PFSK-1 (cell line): ENCODE measurements around the gene CMIP.

Source experiments
- FOXP2 ChIP-seq: optimal IDR thresholded peaks from 2 replicates; pipeline ENCODE3; 2011; ENCODE audit warnings: borderline replicate concordance, control low read depth, inconsistent platforms; ENCODE audit not compliant: insufficient read depth; ENCODE audit errors: extremely low read length, extremely low read depth
- POLR2AphosphoS5 ChIP-seq: IDR thresholded peaks from 2 replicates; pipeline ENCODE4 v1.6.1; 2012; ENCODE audit warnings: low read depth, mild to moderate bottlenecking, control low read depth, low read length, moderate library complexity
- SIN3A ChIP-seq: IDR thresholded peaks from 2 replicates; pipeline ENCODE4 v1.6.1; 2012; ENCODE audit warnings: mild to moderate bottlenecking, low read length, moderate library complexity, borderline replicate concordance; ENCODE audit not compliant: insufficient read depth
- TAF1 ChIP-seq: IDR thresholded peaks from 2 replicates; pipeline ENCODE4 v1.6.1; 2012; ENCODE audit warnings: low read length, control low read depth, borderline replicate concordance; ENCODE audit not compliant: insufficient read depth
- TF ChIP-seq, protein P1 (sequence below), 2 experiments: IDR thresholded peaks; 2 replicates each; pipeline versions ENCODE4 v1.6.1 to v1.8.0; 2011 to 2012; ENCODE audit warnings: low read depth in 2 of 2, low read length in 2 of 2, control low read depth in 1 of 2, inconsistent platforms in 1 of 2, mild to moderate bottlenecking in 1 of 2, moderate library complexity in 1 of 2; ENCODE audit not compliant: insufficient read depth in 1 of 2

The CMIP gene

DNA sequence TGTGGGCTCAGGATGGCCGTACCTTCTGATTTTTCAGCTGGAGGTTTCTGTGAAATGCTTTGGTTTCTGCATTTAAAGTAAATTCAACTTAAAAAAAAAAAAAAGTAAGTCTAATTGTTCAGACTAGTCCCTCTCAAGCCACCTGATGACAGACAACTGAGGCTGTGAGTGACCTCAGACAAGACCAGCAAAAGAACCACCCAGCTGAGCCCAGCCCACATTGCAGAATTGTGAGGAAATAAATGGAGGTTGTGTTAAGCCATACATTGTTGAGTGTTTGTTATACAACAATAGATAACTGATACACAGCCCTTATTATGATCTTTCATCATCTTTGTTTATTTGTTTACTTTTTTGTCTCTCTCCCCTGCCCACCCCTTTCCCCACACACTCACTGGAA, 44.7 kb upstream of the CMIP start:
- TF ChIP-seq, protein P1, sequence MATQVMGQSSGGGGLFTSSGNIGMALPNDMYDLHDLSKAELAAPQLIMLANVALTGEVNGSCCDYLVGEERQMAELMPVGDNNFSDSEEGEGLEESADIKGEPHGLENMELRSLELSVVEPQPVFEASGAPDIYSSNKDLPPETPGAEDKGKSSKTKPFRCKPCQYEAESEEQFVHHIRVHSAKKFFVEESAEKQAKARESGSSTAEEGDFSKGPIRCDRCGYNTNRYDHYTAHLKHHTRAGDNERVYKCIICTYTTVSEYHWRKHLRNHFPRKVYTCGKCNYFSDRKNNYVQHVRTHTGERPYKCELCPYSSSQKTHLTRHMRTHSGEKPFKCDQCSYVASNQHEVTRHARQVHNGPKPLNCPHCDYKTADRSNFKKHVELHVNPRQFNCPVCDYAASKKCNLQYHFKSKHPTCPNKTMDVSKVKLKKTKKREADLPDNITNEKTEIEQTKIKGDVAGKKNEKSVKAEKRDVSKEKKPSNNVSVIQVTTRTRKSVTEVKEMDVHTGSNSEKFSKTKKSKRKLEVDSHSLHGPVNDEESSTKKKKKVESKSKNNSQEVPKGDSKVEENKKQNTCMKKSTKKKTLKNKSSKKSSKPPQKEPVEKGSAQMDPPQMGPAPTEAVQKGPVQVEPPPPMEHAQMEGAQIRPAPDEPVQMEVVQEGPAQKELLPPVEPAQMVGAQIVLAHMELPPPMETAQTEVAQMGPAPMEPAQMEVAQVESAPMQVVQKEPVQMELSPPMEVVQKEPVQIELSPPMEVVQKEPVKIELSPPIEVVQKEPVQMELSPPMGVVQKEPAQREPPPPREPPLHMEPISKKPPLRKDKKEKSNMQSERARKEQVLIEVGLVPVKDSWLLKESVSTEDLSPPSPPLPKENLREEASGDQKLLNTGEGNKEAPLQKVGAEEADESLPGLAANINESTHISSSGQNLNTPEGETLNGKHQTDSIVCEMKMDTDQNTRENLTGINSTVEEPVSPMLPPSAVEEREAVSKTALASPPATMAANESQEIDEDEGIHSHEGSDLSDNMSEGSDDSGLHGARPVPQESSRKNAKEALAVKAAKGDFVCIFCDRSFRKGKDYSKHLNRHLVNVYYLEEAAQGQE (IDR thresholded peaks at IDR 0.05; ENCODE audit: insufficient read depth in 1 of 2, low read depth in 2 of 2, low read length in 2 of 2): no peak
- TF ChIP-seq SIN3A: no peak
- no peak for TF ChIP-seq FOXP2
- no peak for TF ChIP-seq TAF1

DNA sequence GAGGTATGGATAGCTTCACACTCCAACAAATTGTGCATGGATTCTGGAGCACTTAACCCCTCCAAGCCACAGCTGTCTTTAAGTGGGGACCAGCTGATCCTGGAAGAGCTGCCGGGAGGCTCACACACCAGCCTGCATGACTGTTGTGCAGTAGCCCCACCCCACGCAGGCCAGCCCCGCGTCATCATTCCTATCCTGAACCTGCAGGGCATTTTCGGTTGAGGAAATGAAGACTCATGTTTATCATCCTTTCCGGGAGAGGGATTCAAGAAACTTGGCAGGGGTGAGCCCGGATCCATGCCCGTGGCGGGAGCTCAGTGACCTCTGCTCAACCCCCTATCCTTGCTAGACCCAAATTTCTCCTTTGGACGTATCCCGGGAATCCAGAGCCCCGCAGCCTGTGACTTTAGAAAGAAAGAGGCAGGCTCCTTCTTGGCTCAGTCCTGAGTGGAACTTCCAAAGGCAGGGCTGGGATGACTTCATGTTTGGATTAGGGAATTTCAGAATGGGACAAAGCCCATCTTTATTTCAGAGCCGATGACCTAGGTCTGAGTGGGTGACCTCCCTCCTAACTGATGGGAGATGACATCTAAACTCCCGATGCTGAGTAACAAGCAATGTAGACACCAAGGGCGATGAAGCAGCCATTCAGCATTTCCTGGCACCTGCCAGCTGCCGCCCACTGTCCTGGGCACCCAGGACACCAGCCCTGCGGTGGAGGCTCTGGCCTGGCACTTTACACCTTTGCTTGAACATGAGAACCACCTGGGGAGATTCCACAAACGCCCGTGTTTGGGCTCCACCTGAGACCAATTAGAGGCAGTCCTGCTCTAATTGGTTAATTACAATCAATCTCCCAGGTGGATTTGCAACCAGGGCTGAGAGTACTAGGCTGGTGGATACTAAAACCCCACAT, 43.3 kb upstream of the CMIP start:
- TF ChIP-seq TAF1 (no peak), POLR2AphosphoS5 (no peak), FOXP2 (peak; percentile 22), SIN3A (peak; percentile 72; the same call in 1 of the 2 replicates)
- TF ChIP-seq, protein P1 (IDR thresholded peaks at IDR 0.05; ENCODE audit: insufficient read depth in 1 of 2, low read depth in 2 of 2, low read length in 2 of 2): no peak

DNA sequence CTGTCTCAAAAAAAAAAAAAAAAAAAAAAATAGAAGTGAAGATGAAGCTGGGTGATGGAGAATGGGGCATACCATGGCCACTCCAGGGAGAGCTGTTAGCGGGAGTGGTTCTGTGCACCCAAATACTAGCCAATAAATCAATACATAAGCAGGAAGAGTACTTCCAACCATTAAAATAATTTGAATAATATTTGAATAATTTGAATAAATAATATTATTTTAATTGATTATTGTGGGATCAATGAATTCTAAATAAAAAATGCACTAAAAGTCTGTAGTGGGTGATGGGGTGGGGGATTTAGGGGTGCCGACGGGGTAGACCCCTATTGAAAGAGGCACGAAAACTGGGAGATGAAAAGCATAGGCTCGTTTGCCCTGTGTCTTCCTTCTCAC, 41.4 kb upstream of the CMIP start:
- TF ChIP-seq POLR2AphosphoS5 (no peak), SIN3A (no peak), FOXP2 (no peak), TAF1 (no peak)
- TF ChIP-seq, protein P1 (IDR thresholded peaks at IDR 0.05; ENCODE audit: insufficient read depth in 1 of 2, low read depth in 2 of 2, low read length in 2 of 2): no peak

DNA sequence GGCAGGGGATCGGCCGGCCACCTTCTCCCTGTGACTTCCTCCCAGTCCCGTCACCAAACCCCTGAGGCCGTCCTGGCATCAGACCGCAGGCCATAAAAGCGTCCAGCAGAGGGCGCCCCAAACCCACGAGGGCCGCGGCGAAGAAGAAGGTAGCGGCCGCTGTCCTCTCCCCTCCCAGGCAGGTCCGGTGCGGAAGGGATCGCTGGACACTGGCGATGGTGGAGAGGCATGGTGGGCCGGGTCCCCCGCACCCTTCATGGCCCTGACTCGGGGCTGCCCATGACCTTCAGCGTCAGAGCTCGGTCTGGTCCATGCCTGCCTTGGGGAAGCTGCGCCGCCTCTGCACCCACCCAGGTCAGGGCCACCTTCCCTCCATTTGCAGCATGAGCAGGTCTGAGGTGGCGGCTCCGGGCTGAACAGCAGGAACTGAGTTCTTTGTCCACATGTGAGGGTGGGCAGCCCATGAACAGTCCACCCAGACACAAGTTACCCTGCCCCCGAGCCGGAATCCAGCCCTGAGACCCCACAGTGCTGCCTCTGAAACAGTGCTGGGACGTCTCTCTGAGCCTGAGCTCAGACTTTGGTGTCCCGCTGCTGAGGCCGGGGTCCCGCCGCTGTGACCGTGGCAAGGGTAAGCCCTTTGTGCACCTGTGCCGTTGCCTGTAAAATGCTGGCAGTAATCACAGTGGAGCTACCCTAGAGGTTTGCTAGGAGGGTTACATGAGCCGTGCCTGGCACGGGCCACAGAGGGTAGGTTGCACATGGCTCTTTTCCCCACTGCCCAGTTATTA, 40.8 kb upstream of the CMIP start:
- TF ChIP-seq TAF1 (no peak), FOXP2 (peak; percentile 50), SIN3A (no peak), POLR2AphosphoS5 (no peak)
- TF ChIP-seq, protein P1 (IDR thresholded peaks at IDR 0.05; ENCODE audit: insufficient read depth in 1 of 2, low read depth in 2 of 2, low read length in 2 of 2): 0 out of 4 replicates have a peak, but pooled peaks of 1 of the 2 experiments have one; percentile 21
